Esophagus squamous epithelium (tissue), 4 donors: ENCODE results near the gene ZBTB17.

ENCODE experiments used
- POLR2A ChIP-seq, 4 donors: fragments of 450-650 bp; IDR thresholded peaks; one replicate each; pipeline ENCODE4 v1.6.1; 2017; ENCODE audit warnings: antibody characterized with exemption in 4 of 4, mild to moderate bottlenecking in 4 of 4, moderate library complexity in 3 of 4
- TF ChIP-seq, protein P1 (sequence below), 6 experiments: fragments of 450-650 bp in 4 of 6; fragments of 200-600 bp in 2 of 6; sonication (generic) in 2 of 6; IDR thresholded peaks; one replicate each; pipeline ENCODE4 v1.5.1; 2016 to 2019; ENCODE audit warnings: antibody characterized with exemption in 6 of 6, mild to moderate bottlenecking in 4 of 6, moderate library complexity in 4 of 6

DNA sequence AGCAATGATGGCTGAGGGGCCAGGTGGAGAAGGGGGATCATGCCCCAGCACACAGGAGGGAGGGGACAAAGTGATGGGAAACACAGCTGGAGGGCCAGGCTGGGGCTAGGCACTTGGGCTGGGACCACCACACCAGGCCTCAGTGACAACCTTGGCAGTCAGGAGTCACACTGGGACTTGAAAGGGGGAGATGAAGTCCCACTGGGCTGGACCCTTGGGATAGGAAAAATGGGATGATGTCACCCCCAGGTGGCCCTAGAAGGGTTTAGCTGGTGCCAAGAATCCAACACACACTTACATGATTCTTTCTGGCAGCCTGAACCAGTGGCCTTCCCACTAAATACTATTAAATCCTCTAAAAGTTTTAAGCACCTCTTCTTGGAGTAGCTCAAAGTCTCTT lies 17.1 kb downstream of the ZBTB17 start:
- TF ChIP-seq, protein P1, sequence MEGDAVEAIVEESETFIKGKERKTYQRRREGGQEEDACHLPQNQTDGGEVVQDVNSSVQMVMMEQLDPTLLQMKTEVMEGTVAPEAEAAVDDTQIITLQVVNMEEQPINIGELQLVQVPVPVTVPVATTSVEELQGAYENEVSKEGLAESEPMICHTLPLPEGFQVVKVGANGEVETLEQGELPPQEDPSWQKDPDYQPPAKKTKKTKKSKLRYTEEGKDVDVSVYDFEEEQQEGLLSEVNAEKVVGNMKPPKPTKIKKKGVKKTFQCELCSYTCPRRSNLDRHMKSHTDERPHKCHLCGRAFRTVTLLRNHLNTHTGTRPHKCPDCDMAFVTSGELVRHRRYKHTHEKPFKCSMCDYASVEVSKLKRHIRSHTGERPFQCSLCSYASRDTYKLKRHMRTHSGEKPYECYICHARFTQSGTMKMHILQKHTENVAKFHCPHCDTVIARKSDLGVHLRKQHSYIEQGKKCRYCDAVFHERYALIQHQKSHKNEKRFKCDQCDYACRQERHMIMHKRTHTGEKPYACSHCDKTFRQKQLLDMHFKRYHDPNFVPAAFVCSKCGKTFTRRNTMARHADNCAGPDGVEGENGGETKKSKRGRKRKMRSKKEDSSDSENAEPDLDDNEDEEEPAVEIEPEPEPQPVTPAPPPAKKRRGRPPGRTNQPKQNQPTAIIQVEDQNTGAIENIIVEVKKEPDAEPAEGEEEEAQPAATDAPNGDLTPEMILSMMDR (IDR thresholded peaks at IDR 0.05) = no peak
- no peak for TF ChIP-seq POLR2A (IDR thresholded peaks at IDR 0.05)
